ENCODE results near the gene GRIK1. TPM values are rescaled to one million over a fixed set of nuclear protein-coding genes. Genes with fewer than 3 reads are reported as not detected.

Gene GRIK1
- total RNA-seq, 1 experiment from 2014 or later = not detected

DNA sequence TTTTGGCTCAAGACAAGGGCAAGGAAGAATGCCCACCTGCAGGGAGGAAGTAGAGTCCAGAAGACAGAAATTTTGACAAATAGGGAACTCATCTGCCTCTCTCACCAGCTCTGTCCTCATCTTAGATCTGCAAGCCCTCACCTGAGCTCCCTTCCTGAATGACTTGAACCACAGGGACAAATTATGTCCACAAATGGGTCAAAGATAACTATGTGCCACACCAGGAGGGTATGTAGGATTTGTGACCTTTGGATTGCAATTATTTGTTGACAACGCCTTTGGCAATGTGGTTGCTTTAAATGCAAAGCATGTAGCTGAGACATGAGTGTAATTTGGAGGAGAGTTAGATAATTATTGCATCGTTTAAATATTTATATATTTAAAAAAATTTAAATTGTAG lies 79.5 kb downstream of the GRIK1 start:
- H3K9me2 ChIP-seq (ENCODE audit: insufficient read depth) = no peaks in the 10 kb centered on the region
- no peaks in the 10 kb centered on the region for H3K4me1 ChIP-seq (replicated peaks; ENCODE audit: insufficient read depth)
- H3F3A ChIP-seq (ENCODE audit: insufficient read depth, low read depth) = no peaks in the 10 kb centered on the region
- ChIA-PET POLR2A (ENCODE audit: unreplicated experiment) (no interaction called here), CTCF (no interaction called here)
- H2AFZ ChIP-seq = no peak overlapping the region
- no TSS peak for BruUV-seq (replicated peaks)
- no peak for TF ChIP-seq EZH2 (IDR thresholded peaks at IDR 0.05; ENCODE audit: low read depth)
- no peak for TF ChIP-seq CTCF (conservative IDR thresholded peaks at IDR 0.05)
- H3K79me2 ChIP-seq (ENCODE audit: low read depth) = no peaks in the 10 kb centered on the region
- no peaks in the 10 kb centered on the region for H3K36me3 ChIP-seq (ENCODE audit: low read depth)
- intact Hi-C loops (cut with micrococcal nuclease; ENCODE audit: unreplicated experiment) = no loop called here
- H3K27me3 ChIP-seq (ENCODE audit: insufficient read depth, low read depth) = no peaks in the 10 kb centered on the region
- no peaks in the 10 kb centered on the region for H4K20me1 ChIP-seq (ENCODE audit: insufficient read depth)
- H3K9me3 ChIP-seq (ENCODE audit: insufficient read depth, low read depth) = no peaks in the 10 kb centered on the region
- no peak for DNase-seq
- no peak overlapping the region for H3K4me2 ChIP-seq
- no peak overlapping the region for H3K27ac ChIP-seq
- H3K4me3 ChIP-seq = no peak overlapping the region

DNA sequence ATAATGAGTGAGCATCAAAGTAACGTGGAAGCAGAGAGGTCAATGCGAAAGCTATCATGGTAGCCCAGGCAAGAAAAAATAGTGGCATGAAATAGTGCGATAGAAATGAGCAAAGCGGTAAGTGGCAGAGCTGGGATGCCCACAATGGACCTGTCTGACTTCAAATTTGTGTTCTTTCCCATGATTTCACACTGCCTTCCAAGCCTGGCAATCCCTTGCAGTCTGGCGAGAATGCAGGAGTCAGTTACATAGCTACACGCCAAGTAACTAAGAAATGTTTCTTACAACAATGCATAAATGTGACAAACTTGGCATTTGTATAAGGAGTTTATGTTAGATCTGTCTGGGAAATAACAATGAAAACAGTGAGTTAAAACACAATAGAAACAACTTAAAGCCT lies 82.6 kb downstream of the GRIK1 start:
- Histone ChIP-seq H3K27ac (no peak overlapping the region), H3K9me3 (ENCODE audit: insufficient read depth, low read depth) (no peaks in the 10 kb centered on the region), H3K79me2 (ENCODE audit: low read depth) (no peaks in the 10 kb centered on the region), H3K9me2 (ENCODE audit: insufficient read depth) (no peaks in the 10 kb centered on the region), H3K27me3 (ENCODE audit: insufficient read depth, low read depth) (no peaks in the 10 kb centered on the region), H4K20me1 (ENCODE audit: insufficient read depth) (no peaks in the 10 kb centered on the region), H3K4me2 (no peak overlapping the region), H3K36me3 (ENCODE audit: low read depth) (no peaks in the 10 kb centered on the region), H3K4me1 (replicated peaks; ENCODE audit: insufficient read depth) (no peaks in the 10 kb centered on the region), H3K4me3 (no peak overlapping the region), H3F3A (ENCODE audit: insufficient read depth, low read depth) (no peaks in the 10 kb centered on the region), H2AFZ (no peak overlapping the region)
- intact Hi-C loops (cut with micrococcal nuclease; ENCODE audit: unreplicated experiment) = no loop called here
- no peak for DNase-seq
- TF ChIP-seq CTCF (conservative IDR thresholded peaks at IDR 0.05) (no peak), EZH2 (IDR thresholded peaks at IDR 0.05; ENCODE audit: low read depth) (no peak)
- no TSS peak for BruUV-seq (replicated peaks)
- POLR2A ChIA-PET (ENCODE audit: unreplicated experiment) = interaction anchor here (0.6 kb wide), 1 partner anchor 98 kb away, joined by 3 read pairs; no protein-coding TSS in a partner anchor
- CTCF ChIA-PET = no interaction called here

DNA sequence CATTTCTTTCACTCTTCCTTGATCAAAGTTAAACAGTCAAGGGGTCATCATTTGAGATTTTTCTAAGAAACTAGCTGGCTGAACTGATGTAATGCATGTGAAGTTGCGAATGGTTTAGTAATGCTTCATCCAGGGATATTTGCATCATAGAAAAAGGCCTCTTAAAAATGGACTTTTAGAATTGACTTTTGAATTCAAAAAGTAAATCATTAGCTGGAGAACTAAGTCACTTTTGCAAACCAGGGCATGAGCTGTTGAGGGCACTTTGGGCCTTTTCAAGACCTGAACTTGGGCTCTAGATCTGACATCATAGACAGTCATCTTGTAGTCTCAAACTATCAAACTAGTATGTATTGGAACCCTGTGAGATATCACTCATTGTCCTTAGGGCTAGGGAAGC lies 85.0 kb downstream of the GRIK1 start:
- no peak overlapping the region for H2AFZ ChIP-seq
- H3K4me2 ChIP-seq = no peak overlapping the region
- no peaks in the 10 kb centered on the region for H3F3A ChIP-seq (ENCODE audit: insufficient read depth, low read depth)
- no peaks in the 10 kb centered on the region for H3K9me2 ChIP-seq (ENCODE audit: insufficient read depth)
- no TSS peak for BruUV-seq (replicated peaks)
- H3K4me3 ChIP-seq = no peak overlapping the region
- no peaks in the 10 kb centered on the region for H3K27me3 ChIP-seq (ENCODE audit: insufficient read depth, low read depth)
- H3K9me3 ChIP-seq (ENCODE audit: insufficient read depth, low read depth) = no peaks in the 10 kb centered on the region
- no peaks in the 10 kb centered on the region for H4K20me1 ChIP-seq (ENCODE audit: insufficient read depth)
- TF ChIP-seq CTCF (conservative IDR thresholded peaks at IDR 0.05) (no peak), EZH2 (IDR thresholded peaks at IDR 0.05; ENCODE audit: low read depth) (no peak)
- H3K79me2 ChIP-seq (ENCODE audit: low read depth) = no peaks in the 10 kb centered on the region
- intact Hi-C loops (cut with micrococcal nuclease; ENCODE audit: unreplicated experiment) = no loop called here
- CTCF ChIA-PET = no interaction called here
- H3K4me1 ChIP-seq (replicated peaks; ENCODE audit: insufficient read depth) = no peaks in the 10 kb centered on the region
- H3K36me3 ChIP-seq (ENCODE audit: low read depth) = no peaks in the 10 kb centered on the region
- DNase-seq = no peak
- POLR2A ChIA-PET (ENCODE audit: unreplicated experiment) = no interaction called here
- H3K27ac ChIP-seq = no peak overlapping the region

Measured in PC-9 (cell line).